Right renal cortex interstitium (tissue), 3 donors: ENCODE measurements around the gene MRPL47. TPM values are rescaled to one million over a fixed set of nuclear protein-coding genes. Genes with fewer than 3 reads are reported as not detected.

Experiments used
- DNase-seq, 3 donors: peaks; one replicate each; pipeline ENCODE4 v3.0.0-alpha.2; 2013; ENCODE audit warnings: low read depth in 3 of 3, low spot score in 2 of 3
- polyA plus RNA-seq, 3 donors: library from polyadenylated mRNA; unstranded; fragments of 120-200 nt; gene quantifications; one replicate each; pipeline ENCODE4 v1.2.1, GENCODE V29; 2013; ENCODE audit not compliant: insufficient read length in 3 of 3

Gene MRPL47
- polyA plus RNA-seq, 3 donors, result 59.5 to 64.6 (median 60.1) TPM

DNA sequence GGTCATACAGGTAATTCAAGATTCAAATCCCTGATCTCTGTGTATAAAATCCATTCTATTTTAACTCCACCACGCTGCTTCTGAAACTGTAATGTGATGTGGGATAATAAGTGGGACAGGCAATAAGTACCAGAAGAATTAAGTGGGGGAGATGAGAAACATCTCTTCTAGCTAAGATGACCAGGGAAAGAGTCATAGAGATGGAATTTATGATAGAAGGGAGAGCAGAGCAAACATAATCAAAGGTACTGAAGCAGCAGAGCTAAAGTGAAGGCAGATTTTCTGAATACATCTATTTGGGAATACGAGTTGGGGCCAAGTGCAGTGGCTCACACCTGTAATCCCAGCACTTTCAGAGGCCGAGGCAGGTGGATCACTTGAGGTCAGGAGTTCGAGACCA lies 4.9 kb downstream of the MRPL47 start:
- no peak for DNase-seq

DNA sequence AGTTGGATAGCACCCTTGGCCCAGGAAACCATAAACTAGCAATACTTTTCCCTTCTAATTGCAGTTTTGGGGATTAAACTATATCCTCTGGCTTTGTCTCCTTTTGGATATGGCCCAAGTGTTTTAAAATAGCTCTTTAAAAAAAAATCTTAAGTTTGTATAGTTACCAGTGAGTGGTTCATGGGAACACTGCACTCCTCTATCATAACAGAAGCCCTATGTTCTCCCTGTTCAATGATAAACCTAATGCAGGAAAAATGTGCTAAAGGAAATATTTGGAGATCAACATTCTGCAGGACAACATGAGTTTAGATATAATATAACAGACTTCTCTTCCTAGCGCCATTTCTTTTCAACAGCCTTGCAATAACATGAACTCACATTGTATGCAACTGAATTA lies 13.1 kb downstream of the MRPL47 start:
- DNase-seq, result no peak

DNA sequence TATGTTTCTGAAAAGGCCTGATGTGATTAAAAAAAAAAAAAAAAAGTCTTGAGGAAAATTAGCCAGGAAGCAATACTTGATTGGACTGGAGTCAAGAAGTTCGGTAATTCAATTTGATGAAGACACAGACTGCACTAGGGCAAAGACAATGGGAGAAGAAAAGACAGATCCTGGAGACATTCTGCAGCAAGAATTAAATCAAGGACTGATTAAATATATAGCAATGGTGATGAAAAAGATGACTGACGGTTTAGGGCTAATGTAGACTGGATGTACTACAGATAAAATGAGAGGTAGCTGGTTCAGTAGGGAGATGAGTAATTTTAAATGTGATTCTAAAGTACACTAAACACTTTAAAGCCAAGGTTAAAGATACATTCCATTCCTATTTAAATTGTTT lies 13.8 kb downstream of the MRPL47 start:
- DNase-seq, result no peak

DNA sequence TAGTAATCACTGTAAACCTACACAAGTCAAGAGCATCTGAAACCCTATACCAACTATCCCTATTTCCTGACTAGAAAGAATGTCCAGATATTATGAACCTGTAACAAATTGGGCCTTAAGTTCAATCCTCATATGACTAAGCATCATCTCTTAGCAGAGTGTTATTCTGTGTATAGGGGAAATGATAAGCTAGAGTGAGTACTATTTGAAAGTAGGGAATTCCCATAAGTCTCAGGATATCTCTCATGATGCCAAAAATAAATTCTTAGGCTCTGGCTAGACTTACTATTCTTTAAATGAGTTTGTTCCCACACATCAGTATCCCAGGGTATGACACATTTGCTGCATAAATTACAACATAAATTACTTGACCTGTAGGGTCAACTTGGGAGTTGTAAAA lies 15.3 kb downstream of the MRPL47 start:
- DNase-seq, result no peak

DNA sequence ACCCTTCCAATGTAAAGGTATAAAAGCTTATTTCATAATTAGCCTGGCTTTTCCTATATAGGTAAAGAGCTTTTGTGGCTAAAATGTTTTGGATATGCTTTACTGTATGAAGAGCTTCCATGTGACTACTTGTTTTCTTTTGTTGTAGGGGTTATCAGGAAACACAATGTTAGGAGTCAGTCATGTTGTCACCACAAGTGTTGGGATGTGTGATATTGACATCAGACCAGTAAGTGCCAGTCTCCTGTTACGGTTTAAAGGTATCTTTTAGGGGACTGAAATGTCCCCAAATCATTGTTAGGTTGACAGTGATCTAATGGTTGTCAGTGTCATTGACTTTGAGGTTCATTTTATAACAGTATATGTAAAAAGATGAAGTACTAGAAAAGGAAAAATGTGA lies 23.4 kb downstream of the MRPL47 start:
- no peak for DNase-seq

DNA sequence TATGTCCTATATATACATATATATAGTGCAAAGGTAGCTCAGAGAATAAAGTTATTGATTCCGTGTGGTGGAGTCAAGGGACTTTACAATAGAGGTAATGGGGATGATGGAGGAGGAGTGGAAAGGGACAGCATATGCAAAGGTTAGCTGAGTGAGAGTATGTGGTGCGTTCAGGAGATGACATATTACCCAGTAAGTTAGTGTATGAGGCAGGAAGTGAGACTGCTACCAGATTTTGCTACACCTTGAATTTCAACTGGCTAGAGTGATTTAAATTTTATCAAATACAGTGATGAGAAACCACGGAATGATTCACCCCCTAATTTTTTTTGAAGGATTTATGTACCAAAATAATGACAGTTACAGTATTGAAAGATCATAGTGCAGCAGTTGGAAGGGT lies 38.9 kb downstream of the MRPL47 start:
- DNase-seq, result no peak

DNA sequence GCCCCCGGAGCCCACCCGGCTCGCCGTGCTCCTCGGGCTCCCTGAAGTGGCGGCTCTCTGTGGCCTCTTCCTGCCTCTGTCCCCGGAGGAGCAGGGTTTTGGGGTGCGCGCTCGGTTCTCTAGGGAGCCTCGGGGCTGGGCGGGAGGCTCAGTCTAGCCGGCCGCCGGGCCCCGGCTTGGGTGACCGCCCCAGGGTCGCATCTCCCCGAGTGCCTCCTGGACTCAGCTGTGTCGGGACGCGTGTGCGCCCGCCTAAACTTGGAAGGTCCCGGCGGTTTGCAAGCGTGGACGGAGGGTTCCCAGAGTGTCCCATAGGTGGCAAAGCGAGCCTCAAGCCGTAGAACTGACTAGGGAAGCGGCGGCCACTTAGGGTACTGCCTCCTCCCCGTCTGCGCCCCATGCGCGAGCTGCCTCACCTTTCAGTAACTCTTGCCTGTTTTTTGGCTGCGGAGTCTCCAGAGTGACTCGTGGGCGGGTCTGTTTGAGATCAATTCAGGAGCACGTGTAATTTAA lies 41.1 kb downstream of the MRPL47 start:
- peak in 2 of 3 donors; percentile 23 to 63 for DNase-seq

DNA sequence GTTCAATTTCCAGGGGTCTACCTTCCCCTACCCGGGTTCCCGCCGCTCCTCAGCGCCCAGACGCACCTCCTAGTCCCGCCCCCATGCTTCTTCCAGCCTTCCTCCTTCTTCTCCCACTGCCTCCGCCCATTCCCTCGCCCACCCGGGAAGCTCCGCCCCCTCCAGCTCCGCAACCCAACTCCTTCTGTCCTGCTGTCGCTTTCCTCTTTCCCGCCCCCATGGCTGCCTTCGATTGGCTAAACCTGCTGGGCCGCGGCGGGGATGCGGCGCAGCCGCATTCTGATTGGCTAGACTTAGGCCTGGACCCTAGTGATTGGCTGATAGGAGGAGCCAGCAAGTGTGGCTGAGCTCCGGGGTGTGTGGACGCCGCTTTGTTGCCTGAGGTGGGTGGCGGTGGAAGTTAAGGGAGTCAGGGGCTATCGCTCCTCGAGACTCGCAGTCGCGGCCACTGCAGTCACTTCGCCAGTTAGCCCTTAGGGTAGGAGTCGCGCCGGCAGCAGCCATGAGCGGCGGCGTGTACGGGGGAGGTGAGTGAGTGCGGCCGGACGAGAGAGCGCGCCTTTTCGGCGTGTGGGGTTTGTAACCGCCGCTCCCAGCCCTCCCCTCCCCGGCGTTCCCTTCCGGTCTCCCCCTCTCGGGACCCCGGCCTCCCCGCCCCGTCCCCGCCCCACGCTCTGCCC lies 41.7 kb downstream of the MRPL47 start, which contains the start of gene ACTL6A:
TSS of gene ACTL6A (plus strand) at position 336 of the 680 bp plus-strand sequence. CDS start at position 503, 167 bp downstream.
- peak; percentile 97 to 99 (median 99) for DNase-seq

DNA sequence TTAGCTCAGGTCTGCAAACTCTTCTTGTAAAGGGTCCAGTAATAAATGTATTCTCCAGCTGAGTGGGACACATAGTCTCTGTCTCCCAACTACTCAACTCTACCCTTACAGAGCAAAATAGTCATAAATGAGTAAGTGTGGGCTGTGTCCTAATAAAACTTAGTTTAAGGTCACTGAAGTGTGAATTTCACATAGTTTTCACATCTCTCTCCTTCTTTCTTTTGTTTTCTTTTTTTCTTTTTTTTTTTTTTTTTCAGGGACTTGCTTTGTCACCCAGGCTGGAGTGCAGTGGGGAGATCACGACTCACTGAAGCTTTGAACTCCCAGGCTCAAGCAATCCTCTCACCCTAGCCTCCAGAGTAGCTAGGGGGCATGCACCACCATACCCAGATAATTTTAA lies 43.6 kb downstream of the MRPL47 start:
- DNase-seq, result no peak

DNA sequence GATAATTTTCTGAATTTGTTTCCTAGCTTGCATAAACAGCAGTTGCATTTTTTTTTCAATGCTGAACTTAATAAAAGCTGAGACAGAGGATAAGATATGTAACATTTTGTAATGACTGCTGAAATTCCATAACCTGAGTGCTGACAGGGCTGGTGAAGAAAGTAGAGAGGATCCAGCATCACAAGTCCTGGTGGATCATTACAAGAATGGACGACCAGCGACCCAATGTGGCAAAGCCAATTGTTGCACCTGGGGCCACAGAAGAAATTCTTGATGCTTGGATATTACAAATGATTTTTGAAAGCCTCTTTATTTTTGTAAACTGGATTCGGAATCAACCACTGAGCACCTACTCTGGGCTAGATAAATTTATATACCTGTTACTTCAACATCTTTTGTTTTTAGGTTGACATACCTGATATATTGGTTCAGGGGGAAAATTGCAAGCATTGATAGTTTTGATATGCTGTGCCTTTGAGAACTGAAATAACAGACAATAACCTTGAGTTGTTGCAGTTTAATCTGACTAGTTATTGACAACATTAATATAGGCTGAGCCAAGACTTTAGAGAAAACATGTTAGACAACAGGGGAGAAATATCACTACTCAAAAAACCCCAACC lies 45.6 kb downstream of the MRPL47 start:
- no peak for DNase-seq

DNA sequence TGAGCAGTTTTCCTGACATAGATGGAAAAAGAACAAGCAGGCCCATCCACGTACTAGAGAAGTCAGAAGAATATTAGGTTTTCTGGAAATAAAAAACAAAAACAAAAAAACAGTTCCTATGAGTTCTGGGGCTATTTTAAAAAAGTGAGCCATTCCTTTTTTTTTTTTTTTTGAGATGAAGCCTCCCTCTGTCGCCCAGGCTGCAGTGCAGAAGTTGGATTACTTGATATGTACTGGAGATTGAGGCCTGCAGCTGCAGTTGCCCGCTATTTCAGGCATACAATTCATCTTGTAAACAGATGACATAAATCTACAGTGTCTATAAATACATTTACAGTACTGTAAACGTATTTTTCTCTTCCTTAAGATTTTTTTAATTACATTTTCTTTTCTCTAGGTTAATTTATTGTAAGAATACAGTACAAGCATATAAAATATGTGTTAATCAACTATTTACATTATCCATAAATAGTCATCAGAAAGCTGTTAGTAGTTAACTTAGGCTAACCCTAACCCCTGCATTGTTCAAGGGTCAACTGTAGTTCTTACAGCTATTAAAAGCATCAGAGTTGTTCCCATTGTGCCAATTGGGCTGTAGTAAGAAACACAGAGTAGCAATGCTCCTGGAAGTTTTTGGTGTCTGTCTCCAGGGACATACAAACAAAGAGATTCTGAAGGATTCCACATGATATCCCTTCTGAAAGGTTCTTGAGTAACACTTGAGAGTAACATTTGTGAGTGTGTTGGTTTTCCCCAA lies 52.9 kb downstream of the MRPL47 start:
- DNase-seq, result no peak

DNA sequence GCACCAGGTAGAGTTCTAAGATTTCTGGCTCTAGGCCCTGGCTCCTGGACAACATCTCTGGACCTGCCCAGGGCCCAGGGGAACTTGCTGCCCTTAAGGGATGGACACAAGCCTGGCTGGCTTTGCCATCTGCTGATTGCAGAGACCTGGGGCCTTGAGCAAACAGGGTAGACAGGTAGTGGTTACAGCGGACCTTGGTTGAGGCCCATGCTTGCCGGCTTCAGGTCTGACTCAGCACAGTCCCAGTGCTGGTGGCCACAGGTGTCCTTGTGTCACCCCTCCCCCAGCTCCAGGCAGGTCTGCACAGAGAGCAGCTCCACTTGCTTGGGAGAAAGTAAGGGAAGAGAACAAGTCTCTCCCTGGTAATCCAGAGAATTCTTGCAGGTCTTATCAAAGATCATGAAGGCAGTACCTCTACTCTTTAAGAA lies 57.6 kb downstream of the MRPL47 start:
- no peak for DNase-seq

DNA sequence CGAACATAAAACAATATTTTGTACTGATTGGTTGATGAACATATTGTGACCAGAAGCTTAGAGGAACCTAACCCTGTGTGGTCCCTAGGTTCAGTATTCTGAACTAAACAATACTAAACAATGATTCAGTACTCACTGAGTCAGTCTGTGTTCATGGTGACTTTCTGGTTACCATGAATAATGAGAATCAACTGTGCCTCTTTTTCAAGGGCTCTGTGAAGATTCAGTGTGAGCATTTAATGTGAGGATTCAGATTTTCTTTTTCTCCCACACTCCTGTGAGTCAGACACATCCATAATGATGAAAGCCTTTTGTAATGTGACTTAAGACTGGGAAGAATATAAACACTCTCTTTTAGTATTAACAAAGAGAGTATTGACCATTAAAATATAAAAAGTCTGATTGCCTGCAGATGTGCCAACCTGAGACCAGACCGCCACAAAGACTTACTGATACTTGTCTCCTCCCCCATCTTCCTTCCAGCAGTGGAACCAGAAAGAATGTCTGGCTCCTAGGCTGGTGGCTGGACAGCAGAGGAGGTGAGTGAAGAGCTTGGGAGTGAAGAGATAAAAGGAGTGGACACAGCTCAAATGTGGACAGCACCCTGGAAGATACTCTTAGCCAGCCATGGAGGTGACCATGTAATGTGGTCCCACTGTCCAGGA lies 59.3 kb downstream of the MRPL47 start:
- no peak for DNase-seq

DNA sequence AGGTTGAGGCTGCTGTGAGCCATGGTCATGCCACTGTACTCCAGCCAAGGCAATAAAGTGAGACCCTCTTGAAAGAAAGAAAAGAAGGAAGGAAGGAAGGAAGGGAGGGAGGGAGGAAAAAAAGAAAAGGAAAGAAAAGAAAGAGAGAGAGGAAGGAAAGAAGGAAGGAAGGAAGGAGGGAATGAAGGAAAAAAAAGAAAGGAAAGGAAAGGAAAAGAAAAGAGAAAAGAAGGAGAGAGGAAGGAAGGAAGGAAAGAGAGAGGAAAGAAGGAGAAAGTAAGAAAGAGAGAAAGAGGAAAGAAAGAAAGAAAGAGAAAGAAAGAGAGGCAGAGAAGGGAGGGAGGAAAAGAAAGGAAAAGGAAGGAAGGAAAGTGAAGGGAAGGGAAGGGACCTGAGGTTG lies 62.1 kb downstream of the MRPL47 start:
- no peak for DNase-seq

DNA sequence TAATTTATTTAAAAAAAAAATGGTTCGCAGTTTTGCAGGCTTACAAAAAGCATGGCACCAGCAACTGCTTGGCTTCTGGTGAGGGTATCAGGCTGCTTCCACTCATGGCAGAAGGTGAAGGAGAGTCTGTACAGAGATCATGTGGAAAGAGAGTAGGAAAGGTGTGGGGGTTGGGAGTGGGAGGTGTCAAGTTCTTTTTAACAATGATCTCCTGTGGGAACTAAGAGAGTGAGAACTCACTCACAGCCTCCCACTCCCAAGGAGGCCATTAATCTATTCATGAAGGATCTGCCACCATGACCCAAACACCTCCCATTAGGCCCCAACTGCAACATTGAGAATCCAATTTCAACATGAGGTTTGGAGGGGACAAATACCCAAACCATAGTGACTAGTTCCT lies 62.8 kb downstream of the MRPL47 start:
- no peak for DNase-seq

DNA sequence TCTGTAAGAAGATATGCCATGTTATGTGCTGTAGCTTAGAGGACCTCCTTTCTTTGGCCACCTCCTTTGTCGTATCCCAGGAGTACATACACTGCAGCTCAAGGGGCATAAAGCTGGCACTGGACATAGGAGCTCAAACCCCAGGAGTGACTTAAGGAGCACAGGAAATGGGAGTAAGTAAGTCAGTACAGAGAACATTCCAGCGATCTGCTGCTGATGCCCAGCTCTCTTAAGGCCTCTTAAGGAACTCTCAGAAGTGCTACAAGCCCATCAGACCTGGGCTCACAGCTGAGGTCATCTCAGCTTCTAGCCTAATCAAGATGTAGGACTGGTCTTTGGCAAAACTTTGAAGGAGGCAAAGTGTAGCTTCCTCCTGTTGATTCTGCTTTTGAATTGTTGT lies 63.3 kb downstream of the MRPL47 start:
- no peak for DNase-seq

Other genes with a start within 250 kb of the MRPL47 start
- gene GNB4, start 153.2 kb downstream of the MRPL47 start, polyA plus RNA-seq, result 10 to 100 TPM; 28.5 to 29.6 (median 29.0) TPM
- gene ACTL6A, start 41.7 kb downstream of the MRPL47 start, polyA plus RNA-seq, result 100 to 1,000 TPM; 108 to 126 (median 108) TPM
- gene NDUFB5, start 156 bp upstream of the MRPL47 start, polyA plus RNA-seq, result 100 to 1,000 TPM; 201 to 206 (median 202) TPM
- 10 to 100 TPM; 14.1 to 16.7 (median 15.8) TPM for gene USP13, start 48.4 kb upstream of the MRPL47 start, polyA plus RNA-seq